22Rv1 (cell line): ENCODE results near the gene CCHCR1.

Experiments used
- CTCF ChIP-seq: fragments of 450-650 bp; IDR thresholded peaks from 2 replicates; pipeline ENCODE4 v1.5.1; 2017; ENCODE audit warnings: mild to moderate bottlenecking
- ZFX ChIP-seq: fragments of 450-650 bp; IDR thresholded peaks from 2 replicates; pipeline ENCODE4 v1.6.1; 2017; ENCODE audit warnings: antibody characterized with exemption, borderline replicate concordance

GRCh38 chr6:31131595-31131994, 26.0 kb downstream of the CCHCR1 start:
- TF ChIP-seq CTCF (no peak), ZFX (no peak)
